NCI-H2107 treated with DMSO at 0.1 percent for 48 hours (cell line): ENCODE measurements around the gene PAK6.

Experiments used
- DNase-seq: peaks from one replicate; lab custom pipeline; 2025; ENCODE audit not compliant: unreplicated experiment; lab: John Stamatoyannopoulos, UW

PAK6 gene

DNA sequence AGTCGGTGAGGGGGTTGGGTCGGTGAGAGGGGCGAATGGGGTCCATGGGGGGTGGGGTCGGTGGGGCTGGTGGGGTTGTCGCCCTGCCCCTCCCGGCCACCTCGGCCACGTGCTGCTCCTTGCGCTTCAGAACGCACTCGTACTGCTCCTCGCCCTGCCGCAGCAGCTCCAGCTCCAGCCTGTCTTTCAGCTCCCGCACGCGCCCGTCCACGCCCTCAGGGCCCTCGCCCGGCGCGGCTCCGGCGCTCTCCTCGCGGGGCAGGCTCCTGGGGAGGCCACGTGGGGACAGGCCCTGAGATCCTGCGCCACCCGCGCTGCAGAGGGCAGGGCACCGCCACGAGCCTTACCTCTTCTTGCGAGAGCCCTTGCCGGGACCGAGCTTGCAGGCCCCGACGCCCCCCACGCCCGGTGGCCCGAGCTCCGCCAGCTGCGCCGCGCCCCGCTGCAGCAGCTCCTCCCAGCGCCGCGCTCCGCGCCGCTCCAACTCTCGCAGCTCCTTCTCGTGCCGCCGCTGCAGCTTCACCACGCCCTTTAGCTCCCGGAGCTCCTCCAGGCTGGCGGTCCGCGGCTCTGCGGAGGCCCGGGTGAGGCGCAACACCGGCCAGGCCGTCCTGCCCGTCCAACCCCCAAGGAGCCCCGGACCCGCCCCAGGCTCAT is 52.2 kb downstream of the PAK6 start:
- no peak for DNase-seq

DNA sequence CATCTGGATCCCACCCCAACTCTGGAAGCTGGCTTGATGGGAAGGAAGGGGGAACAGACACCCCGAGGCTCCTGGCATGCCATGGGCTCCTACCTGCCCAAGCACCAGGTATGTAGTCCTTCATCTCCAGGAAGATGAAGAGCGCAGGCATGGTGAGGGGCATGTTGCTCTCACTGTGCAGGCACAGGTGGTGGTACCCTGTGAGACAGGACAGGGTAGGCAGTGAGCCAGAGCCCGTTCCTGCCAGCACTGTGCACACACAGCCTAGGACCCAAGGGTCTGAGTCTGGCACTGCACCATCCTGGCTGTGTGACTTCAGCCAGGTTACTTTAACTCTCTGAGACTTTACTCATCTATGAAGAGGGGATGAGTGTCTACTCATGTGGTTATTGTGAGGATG is 53.4 kb downstream of the PAK6 start:
- no peak for DNase-seq

DNA sequence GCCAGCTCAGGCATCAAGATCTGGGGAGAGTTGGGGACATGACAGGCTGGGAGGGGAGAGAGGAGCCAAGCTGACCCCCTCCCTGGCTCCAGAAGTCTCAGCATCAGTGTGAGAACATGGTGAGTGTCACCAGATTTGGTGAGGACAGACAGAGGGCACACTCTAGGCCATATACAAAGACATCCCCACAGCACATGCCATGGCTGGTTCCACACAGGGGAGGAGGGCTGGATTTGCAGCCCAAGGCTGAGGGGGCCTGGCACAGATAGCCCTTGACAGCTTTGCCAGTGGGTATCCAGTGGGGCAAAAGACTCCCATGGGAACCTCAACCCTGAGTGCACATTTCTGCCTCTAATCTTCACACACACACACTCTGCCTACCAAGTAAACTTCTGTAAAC is 54.1 kb downstream of the PAK6 start:
- DNase-seq = no peak

DNA sequence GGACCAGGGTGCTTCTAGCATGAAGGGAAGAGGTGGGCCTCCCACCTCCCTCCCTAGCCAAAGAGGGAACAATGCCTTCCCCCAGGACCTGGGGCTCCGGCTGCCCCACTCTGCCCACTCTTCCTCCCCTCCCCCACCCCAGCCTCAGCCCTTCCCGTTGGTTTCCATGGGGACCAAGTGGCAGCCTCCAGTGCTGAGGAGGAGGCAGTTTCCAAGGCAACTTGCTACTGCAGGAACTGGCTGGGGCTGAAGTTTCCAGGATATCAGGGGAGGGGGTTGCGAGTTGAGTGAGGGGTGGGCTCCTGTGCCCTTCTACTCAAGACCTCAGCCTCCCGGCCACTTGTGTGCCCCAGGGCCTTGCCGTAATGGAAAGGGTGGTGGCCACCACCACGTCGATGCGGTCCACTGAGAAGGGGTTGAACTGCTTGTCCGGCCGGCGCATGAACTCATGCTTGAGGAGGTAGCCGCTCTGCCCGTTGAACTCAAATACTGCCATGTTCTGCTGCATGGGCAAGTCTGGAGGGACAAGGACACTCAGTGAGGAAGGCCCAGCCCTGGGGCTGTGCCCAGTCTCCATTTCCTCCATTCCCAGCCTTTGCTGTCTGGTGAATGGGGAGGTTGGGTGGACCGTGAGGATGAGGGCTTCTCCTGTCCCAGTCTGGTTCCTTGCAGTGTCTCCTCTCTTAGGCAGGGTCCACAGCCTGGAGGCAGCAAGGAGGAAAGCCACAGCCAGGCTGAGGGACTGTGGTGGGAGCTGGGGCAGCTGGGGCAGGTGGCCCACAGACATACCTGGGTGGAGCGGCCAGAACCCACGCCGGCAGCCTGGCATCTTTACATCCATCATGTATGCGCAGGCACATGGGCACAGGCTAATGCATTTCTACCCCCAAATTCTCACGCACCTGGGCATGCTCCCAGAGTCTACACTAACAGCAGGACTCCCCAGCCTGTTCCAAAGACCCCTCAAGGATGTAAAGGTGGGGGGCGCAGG is 55.3 kb downstream of the PAK6 start:
- no peak for DNase-seq

DNA sequence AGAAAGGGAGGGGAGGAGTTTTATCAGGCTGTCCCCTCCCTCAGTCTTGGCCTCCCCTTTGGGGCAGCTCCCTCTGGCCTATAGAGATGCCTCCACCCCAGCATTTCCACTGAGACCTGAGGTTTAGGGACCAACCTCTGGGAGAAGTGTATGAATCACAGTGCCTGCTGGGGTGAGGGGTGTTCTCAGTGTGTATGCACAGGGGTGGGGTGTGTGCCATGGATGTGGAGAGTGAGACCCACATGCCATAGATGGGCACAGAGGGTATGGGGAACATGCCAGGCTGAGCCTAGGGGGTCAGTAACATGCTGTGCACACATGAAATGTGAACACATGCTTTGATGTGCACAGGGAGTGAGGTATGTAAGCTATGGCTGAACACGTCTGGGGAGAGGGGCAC is 56.4 kb downstream of the PAK6 start:
- no peak for DNase-seq

DNA sequence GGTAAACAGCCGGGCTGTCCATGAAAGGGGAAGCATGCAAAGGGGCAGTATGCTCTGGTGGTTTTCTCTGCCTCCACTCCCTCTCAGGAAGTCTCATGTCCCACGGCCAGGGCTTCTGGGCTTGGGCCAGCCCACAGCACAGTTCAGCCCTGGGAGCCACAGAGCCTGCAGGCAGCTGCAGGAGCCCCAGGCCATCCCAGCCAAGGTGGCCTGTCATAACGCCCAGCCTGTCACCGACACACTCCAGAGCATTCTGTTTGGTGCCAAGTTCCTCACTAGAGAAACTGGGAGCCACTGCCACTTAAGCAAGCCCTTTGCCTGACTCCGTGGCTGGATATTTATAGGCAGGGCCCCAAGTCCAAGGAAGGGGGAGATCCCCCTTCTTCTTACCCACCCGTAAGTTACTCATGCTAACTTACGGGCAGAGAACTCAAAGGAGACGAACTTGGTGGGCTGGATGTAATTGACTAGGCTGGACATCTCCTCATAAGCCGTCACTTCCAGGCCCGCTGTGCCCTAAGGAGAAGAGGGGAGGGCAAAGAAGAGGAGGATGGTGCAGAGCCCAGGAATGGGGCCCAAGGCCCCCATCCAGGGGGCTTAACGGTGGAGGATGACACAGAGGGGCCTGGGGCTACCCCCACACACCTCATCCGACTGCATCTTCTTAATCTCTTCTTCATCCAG is 57.2 kb downstream of the PAK6 start:
- DNase-seq = no peak

DNA sequence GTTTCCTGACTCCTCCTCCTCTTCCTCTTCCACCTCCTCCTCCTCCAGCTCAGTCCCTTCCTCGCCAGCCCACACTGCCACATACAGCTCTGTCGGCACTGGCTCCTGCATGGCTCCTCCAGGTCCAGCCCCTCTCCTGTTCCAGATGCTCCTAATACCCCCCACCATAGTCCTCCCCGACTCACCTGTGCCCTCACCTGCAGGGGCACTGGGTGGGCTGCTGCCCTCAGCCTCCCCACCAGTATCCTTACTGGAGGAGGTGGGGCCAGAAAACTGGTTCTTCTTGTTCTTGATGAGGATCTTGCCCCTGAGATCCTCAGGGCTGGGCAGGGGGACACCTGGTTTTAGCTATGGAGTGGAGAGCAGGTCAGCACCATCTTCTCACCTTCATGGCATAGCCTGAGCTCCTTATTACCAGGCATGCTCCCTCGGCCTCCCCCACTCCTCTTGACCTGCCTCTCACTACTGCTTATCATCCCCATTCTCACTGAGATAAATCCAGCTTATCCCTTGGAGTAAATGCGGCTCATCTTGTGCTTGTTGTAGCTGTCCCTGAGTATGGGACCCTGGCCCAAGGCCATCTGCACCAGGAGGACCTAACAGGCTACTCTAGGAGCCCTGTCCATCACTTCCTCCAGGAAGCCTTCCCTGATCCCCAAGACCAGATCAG is 57.8 kb downstream of the PAK6 start:
- DNase-seq = no peak

DNA sequence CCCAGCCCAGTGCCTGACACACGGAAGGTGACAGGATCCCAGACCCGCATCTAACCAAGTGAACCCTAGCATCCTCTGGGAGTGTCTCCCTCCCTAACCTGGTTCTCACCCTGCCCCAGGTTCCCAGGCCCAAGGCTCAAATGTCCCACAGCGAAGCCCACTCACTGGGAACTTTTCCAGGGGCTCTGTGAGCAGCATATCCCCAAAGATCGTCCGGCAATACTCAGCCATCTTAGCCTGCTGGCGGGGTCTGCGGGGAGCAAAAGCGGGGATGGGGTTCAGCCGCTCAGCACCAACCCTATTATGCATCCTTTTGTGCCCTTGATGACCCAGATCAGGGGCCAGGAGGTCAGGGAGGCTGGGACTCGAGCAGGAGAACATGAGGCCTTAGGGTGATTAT is 58.5 kb downstream of the PAK6 start:
- DNase-seq = no peak

DNA sequence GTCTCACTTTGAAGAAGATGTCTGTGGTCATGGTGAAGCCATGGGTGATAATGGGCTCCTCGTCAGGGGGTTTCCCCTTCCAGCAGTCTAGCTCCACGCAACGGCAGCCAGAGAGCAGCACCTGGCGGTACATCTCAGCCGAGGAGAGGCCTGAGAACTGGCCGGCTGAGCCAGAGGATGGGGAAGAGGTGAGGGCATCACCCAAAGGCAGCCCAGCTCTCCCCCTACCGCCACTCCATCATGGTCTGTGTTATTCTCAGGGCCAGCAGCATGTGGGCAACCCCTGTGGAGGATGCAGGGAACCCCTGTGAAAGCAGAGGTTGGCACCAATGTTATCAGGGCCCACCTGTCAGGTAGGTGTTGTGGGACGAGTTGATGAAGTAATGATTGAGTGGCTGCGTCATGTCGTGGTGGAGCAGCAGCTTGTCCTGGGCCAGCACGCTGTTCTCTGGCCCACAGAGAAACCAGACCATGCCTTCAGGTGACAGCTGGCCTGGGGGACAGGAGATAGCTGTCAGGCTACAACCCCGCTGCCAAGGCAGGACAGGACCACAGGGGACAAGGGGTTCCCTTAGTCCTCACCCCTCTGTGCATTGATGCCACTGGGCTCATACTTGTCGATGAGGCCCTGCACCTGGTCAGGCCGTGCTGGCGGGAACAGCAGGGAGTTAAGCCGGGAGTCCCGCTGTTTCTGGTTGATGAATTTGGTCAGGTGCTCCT is 59.5 kb downstream of the PAK6 start:
- DNase-seq = no peak

DNA sequence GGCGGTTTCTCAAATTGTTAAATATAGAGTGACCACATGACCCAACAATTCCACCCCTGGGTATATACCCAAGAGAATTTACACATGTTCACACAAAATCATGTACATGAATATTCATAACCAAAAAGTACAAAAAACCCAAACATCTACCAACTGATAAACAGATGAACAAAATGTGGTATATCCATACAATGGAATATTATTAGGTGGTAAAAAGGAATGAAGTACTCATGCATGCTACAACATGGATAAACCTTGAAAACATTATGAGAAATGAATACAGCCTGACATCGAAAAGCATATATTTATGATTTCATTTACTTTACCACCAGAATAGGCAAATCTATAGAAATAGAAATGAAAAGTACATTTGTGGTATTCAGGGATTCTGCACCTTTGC is 61.5 kb downstream of the PAK6 start:
- DNase-seq = no peak

DNA sequence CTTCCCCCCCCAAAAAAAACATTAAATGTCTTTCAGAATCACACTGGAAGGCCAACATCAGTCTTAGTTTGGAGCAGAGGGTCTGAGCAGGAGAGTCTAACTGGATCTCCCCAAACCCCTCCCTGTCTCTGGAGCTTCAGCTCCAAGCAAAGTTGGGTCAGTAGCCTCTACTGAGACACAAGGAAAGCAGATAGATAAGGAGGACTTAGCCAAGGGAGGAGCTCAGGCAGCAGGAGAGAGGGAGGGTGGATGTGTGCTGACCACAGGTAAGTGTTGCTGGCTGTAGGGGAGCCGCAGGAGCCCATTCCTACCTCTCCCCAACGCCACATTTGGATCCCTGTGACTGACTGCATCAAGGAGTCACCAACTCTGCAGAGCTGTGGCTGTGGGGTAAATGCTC is 61.9 kb downstream of the PAK6 start:
- no peak for DNase-seq

DNA sequence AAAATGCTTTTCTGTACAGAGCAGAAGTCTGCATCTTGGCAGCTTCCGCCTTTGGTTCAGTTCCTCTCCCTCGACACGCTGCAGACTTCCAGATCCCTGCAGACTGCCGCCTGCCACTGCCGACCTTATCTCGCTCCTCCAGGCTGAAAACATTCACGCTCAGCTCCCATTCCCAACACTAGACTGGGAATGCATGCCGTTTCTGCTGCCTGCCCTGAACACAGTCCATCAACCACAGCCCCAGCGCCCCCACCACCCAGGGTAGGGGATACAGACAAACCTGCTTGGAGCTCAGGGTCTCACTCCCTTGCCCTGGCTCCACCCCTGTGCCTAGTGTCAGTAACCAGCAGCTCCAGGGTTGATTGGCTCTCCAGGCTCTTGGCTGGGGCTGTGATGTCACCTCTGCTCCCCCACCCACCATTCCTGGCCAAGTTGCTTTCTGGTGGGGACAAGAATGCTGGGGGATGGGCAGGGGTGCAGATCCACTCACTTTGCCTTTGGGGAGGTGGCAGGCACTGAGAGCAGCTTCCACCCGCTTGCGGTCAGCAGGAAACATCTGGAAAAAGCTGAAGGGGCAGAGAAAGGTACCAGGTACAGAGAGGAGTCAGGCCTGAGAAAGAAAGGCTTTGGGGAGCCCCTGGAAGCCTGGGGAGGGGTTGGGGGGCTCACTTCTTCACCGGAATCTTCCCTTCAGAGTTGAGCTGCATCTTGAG is 62.8 kb downstream of the PAK6 start:
- DNase-seq = no peak

DNA sequence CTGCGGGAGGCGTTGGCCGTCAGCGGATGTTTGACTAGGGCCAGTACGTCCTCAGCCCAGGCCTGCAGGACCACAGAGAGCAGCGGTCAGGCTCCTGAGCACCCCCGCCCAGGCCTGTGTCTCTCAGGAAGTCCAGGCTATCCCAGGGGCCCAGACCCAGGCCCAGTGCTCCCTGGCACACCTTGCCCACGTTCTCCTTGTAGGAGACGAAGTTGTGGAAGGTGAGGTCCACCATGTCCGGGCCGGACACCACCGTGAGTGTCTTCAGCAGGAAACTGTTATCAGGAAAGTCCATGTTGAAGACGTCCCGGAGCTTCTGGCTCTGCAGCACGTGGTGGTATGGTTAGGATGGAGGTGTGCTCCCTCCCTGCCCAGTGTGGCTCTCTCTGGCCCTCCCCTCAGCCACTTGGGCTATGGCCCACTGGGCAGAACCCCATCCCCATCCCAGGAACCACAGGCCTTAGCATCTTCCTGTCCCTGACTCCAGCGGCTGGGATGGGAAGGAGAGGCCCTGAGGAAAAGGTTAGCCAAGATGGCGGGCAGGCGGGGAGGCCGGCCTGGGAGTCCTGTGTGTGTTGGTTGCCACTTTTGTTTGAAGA is 63.5 kb downstream of the PAK6 start:
- DNase-seq = no peak

DNA sequence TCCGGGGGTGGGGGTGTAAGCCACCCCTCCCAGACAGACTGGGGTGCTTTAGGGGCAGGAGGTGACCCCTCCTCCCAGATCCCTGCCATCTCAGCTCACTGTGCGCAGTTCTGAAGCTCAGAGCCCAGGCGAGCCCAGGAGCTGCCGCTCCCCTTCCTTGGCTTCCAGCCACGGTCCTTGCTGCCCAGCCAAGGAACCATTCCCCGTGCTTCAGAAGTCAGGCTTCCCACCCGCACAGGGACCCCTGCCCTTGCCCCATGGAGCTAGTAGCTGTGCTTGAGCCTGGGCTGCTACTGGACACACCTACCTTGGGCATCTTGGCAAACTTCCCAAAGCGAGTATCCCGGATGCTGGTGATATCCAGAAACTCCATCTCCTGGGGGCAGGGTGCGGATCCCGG is 64.1 kb downstream of the PAK6 start:
- no peak for DNase-seq

DNA sequence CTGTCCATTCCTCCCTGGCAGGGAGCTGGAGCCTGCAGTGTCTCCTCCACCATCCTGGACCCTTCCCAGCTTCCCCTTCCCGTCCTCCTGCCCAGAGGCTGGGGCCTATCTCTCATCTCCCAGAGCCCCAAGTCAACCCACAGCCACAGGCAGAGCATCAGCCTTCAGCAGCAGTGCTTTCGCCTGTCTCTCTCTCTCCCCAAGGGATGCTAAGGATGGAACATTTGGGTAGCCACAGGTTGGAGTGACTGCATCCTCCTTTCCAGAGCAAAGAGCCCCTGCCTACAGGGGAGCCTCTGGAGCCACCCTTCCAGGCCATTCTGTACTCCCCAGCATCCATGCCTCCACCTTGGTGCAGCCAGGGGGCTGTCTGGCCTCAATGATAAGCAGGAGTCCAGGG is 64.7 kb downstream of the PAK6 start:
- DNase-seq = no peak

DNA sequence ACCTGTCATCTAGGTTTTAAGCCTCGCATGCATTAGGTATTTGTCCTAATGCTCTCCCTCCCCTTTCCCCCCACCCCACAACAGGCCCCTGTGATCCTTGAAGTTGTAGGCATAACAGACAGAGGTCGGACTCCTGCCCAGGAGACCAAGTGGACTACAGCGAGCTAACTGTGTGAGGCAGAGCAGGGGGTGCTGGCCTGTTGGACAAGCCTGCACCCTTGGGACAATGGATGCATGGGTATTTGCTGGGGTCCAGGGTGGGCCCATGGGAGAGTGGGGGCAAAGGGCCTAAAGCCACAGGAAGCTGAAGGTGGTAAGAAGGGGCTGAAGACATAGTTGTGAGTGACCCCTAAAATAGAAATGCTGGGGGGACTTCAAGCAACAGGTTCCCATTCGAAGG is 66.4 kb downstream of the PAK6 start:
- DNase-seq = no peak

DNA sequence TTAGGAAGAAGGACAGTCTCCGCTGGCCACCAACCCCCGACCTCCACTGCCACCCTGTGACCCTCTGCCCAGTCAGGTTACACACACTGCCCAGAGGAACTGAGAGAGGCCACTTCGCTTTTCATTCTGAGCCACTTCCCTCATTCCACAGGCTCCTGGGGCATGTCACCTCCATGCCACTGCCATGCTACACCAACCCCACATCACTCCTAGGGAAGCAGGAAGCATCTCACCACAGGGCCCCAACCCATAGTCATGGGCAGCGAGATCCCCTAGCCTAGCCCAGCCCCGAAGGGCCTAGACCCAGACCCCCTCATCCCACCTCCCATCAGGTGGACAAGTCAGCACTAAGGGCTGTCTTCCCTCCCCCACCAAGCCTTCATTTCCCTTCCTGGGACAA is 67.5 kb downstream of the PAK6 start:
- no peak for DNase-seq

DNA sequence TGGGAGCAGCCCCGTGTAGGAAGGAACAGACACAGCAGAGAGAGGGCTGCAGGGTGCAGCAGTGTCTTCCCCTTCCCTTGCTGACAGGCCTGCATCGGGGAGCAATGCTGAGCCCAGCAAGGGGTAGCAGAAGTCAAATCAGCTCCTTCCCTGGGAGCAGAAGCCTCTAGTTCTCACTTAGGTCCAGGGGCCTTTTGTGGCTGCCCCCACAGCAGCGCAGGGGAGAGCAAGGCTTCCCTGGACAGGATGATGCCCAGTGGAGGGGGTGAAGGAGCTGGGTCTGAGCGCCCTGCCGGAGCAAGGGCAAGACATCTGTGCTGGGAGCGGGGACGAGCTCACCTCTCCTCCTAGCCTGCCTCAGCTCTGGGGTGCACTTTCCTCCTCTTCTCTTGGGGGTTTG is 68.0 kb downstream of the PAK6 start:
- no peak for DNase-seq

DNA sequence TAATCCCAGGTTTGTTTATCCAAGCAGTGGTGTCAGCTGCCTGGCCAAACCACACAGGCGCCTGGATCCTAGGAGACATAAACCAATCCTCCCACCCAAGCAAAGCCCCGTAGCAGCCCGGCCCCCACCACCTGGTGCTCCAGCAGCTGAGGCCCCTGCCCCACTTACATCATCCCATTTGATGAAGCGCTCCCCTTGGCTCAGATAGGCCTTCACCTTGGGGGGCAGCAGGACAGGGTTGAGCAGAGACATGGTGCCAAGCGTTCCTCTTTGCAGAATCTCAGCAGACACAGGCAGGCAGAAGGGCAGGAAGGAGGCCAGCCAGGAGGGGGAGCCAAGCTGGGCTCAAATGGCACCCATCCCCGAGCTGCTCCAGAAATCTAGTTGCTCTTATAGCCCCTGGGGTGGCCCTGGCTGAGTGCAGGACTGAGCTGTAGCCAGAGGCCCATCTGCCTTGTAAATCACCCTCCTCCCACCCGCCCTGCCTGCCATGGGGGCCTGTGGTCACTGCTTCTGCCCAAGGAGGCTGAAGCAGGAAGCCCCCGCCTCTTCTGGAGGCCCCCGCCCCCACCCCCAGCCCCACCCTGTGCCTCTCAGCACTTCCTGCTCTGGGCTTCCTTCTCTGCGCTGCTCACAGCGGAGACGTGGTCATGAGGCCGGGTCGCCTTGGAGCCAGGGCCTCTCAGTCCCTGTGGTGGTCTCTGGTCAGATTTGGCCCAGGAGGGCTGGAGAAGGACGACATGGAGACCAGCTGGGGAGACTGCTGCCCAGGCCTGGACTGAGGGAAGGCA is 68.8 kb downstream of the PAK6 start, which contains the start of gene PLCB2:
PLCB2 (minus strand) TSS at position 515 of the 791 bp plus-strand sequence; CDS start at position 252, 263 bp downstream.
- DNase-seq = no peak
